HCT116 (cell line): ENCODE data around the gene FREM1. TPM values are rescaled to one million over a fixed set of nuclear protein-coding genes. Genes with fewer than 3 reads are reported as not detected.

Experiments
- ATAC-seq: fragments of 200-7000 bp; cut with Tn5 transposase; 2 replicates; pipeline ENCODE4 v1.9.1; 2020; ENCODE audit warnings: mild to moderate bottlenecking, moderate library complexity
- BruUV-seq: library from RNA; stranded (reverse); fragments of 400-500 nt; replicated peaks from 2 replicates; lab custom pipeline; 2021; lab: Mats Ljungman, UMichigan
- CTCF ChIA-PET: fragments of 300-600 bp; sonication (Branson Sonifier 250); formaldehyde crosslinking; loops from one replicate; lab custom pipeline; 2021; ENCODE audit warnings: antibody characterized with exemption; lab: Charles Lee
- POLR2A ChIA-PET: fragments of 300-600, 350-600 bp; sonication (Branson Sonifier 250); formaldehyde crosslinking; loops from one replicate; lab custom pipeline; 2021; ENCODE audit warnings: antibody characterized with exemption; lab: Charles Lee
- RAD21 ChIA-PET, 2 experiments: fragments of 300-600 bp; sonication (Branson Sonifier 250); formaldehyde crosslinking; loops; one replicate each; lab custom pipeline; 2023; ENCODE audit warnings: low total read pairs in 2 of 2; ENCODE audit not compliant: uncharacterized antibody in 2 of 2, unreplicated experiment in 2 of 2, low non-redundant PET in 1 of 2; lab: Charles Lee
- DNase-seq: peaks from one replicate; pipeline ENCODE4 v3.0.0-alpha.2; 2010; ENCODE audit warnings: low read depth, low spot score
- H2AFZ ChIP-seq: fragments of 200-600 bp; shearing (Covaris generic), sonication (generic); 2 replicates; pipeline ENCODE4 v1.6.1; 2017; ENCODE audit warnings: low read depth, mixed run types, mixed read lengths, antibody characterized with exemption, low read length; ENCODE audit not compliant: poor library complexity, severe bottlenecking
- H3K27ac ChIP-seq: 2 replicates; pipeline ENCODE4 v1.5.1; 2012; ENCODE audit warnings: low read depth, low read length
- H3K27me3 ChIP-seq: fragments of 200-600 bp; sonication (generic); 2 replicates; pipeline ENCODE4 v1.6.1; 2016; ENCODE audit warnings: mixed run types, low read length, mixed read lengths; ENCODE audit not compliant: insufficient read depth
- H3K36me3 ChIP-seq, 2 experiments: fragments of 200-500 bp in 1 of 2; fragments of 200-600 bp in 1 of 2; sonication (Bioruptor generic) in 1 of 2; sonication (generic) in 1 of 2; 2 replicates each; pipeline versions ENCODE4 v1.5.1 to v1.6.1; 2014 to 2016; ENCODE audit warnings: low read length in 2 of 2, inconsistent platforms in 1 of 2, mixed read lengths in 1 of 2, mixed run types in 1 of 2; ENCODE audit not compliant: insufficient read depth in 2 of 2, control insufficient read depth in 1 of 2
- H3K4me1 ChIP-seq, 2 experiments: fragments of 200-600 bp in 1 of 2; sonication (generic) in 1 of 2; 2 replicates each; pipeline versions ENCODE4 v1.5.1 to v1.6.1; 2012 to 2017; ENCODE audit warnings: low read length in 2 of 2, inconsistent platforms in 1 of 2, mild to moderate bottlenecking in 1 of 2, mixed read lengths in 1 of 2, mixed run types in 1 of 2, moderate library complexity in 1 of 2; ENCODE audit not compliant: insufficient read depth in 2 of 2, control insufficient read depth in 1 of 2
- H3K4me2 ChIP-seq: fragments of 200-600 bp; sonication (generic); 2 replicates; pipeline ENCODE4 v1.6.1; 2017; ENCODE audit warnings: mixed run types, low read length, mixed read lengths
- H3K4me3 ChIP-seq, 2 experiments: fragments of 200-600 bp in 1 of 2; sonication (generic) in 1 of 2; replicated peaks in 1 of 2; 2 replicates each; pipeline ENCODE4 v1.5.1; 2011 to 2016; ENCODE audit warnings: low read length in 2 of 2, control low read depth in 1 of 2, low read depth in 1 of 2, mild to moderate bottlenecking in 1 of 2, mixed read lengths in 1 of 2, mixed run types in 1 of 2
- H3K79me2 ChIP-seq: fragments of 200-600 bp; sonication (generic); 2 replicates; pipeline ENCODE4 v1.6.1; 2017; ENCODE audit warnings: mild to moderate bottlenecking, mixed run types, low read length, moderate library complexity, mixed read lengths; ENCODE audit not compliant: insufficient read depth
- H3K9ac ChIP-seq: fragments of 200-600 bp; sonication (generic); 2 replicates; pipeline ENCODE4 v1.6.1; 2016; ENCODE audit warnings: low read length, mixed read lengths
- H3K9me2 ChIP-seq: fragments of 200-600 bp; sonication (generic), shearing (Covaris generic); 2 replicates; pipeline ENCODE4 v1.6.1; 2017; ENCODE audit warnings: mixed run types, mild to moderate bottlenecking, moderate library complexity; ENCODE audit not compliant: insufficient read depth
- H3K9me3 ChIP-seq, 2 experiments: fragments of 200-500 bp in 1 of 2; fragments of 200-600 bp in 1 of 2; sonication (Bioruptor generic) in 1 of 2; sonication (generic) in 1 of 2; 2 replicates each; pipeline ENCODE4 v1.6.1; 2014 to 2017; ENCODE audit warnings: low read length in 2 of 2, mixed read lengths in 2 of 2, inconsistent platforms in 1 of 2, low read depth in 1 of 2, mild to moderate bottlenecking in 1 of 2, mixed run types in 1 of 2, moderate library complexity in 1 of 2; ENCODE audit not compliant: control insufficient read depth in 1 of 2, insufficient read depth in 1 of 2
- H4K20me1 ChIP-seq: fragments of 200-600 bp; sonication (generic), shearing (Covaris generic); 2 replicates; pipeline ENCODE4 v1.6.1; 2017; ENCODE audit warnings: mixed run types, mild to moderate bottlenecking, moderate library complexity; ENCODE audit not compliant: insufficient read depth
- CBX3 ChIP-seq: IDR thresholded peaks from 2 replicates; pipeline ENCODE4 v1.6.1; 2012; ENCODE audit warnings: low read depth
- CTCF ChIP-seq, 3 experiments: fragments of 200-600 bp in 1 of 3; sonication (generic) in 1 of 3; IDR thresholded peaks in 2 of 3; conservative IDR thresholded peaks in 1 of 3; 2 replicates each; pipeline ENCODE4 v1.5.1; 2012 to 2017; ENCODE audit warnings: low read depth in 2 of 3, low read length in 2 of 3, antibody characterized with exemption in 1 of 3, borderline replicate concordance in 1 of 3, control low read depth in 1 of 3, mild to moderate bottlenecking in 1 of 3, mixed read lengths in 1 of 3, mixed run types in 1 of 3, moderate library complexity in 1 of 3; ENCODE audit not compliant: insufficient read depth in 1 of 3
- EZH2 ChIP-seq: fragments of 200-600 bp; sonication (generic); IDR thresholded peaks from 2 replicates; pipeline ENCODE4 v1.6.1; 2017; ENCODE audit warnings: antibody characterized with exemption, mixed run types
- FOSL1 ChIP-seq: IDR thresholded peaks from 2 replicates; pipeline ENCODE4 v1.6.1; 2012; ENCODE audit warnings: low read depth
- JUND ChIP-seq: IDR thresholded peaks from 2 replicates; pipeline ENCODE4 v1.6.1; 2012
- POLR2A ChIP-seq: IDR thresholded peaks from 2 replicates; pipeline ENCODE4 v1.7.0; 2011; ENCODE audit warnings: borderline replicate concordance; ENCODE audit not compliant: insufficient read depth, insufficient read length; ENCODE audit errors: extremely low read depth
- REST ChIP-seq: IDR thresholded peaks from 2 replicates; pipeline ENCODE4 v1.6.1; 2012; ENCODE audit warnings: low read depth
- SIN3A ChIP-seq: IDR thresholded peaks from 2 replicates; pipeline ENCODE4 v1.6.1; 2012; ENCODE audit warnings: low read depth
- SP1 ChIP-seq: IDR thresholded peaks from 2 replicates; pipeline ENCODE4 v1.6.1; 2012; ENCODE audit warnings: low read depth
- SRF ChIP-seq: IDR thresholded peaks from 2 replicates; pipeline ENCODE4 v1.6.1; 2012; ENCODE audit warnings: low read depth
- TCF7L2 ChIP-seq: IDR thresholded peaks from 2 replicates; pipeline ENCODE4 v1.7.0; 2011; ENCODE audit warnings: borderline replicate concordance, inconsistent platforms; ENCODE audit not compliant: insufficient read depth, insufficient read length; ENCODE audit errors: extremely low read depth
- YY1 ChIP-seq: IDR thresholded peaks from 2 replicates; pipeline ENCODE4 v1.6.1; 2011; ENCODE audit warnings: low read length, low read depth, moderate library complexity, mild to moderate bottlenecking; ENCODE audit not compliant: insufficient replicate concordance; ENCODE audit errors: extremely low read depth
- ZBTB33 ChIP-seq: IDR thresholded peaks from 2 replicates; pipeline ENCODE4 v1.6.1; 2011; ENCODE audit warnings: mild to moderate bottlenecking, low read length, moderate library complexity; ENCODE audit not compliant: insufficient replicate concordance; ENCODE audit errors: extremely low read depth
- ZFX ChIP-seq: fragments of 450-650 bp; IDR thresholded peaks from 2 replicates; pipeline ENCODE4 v1.6.1; 2017
- ZNF274 ChIP-seq: fragments of 200-500 bp; sonication (Bioruptor generic); IDR thresholded peaks from 2 replicates; pipeline ENCODE4 v1.6.1; 2014; ENCODE audit warnings: mild to moderate bottlenecking, low read depth, low read length, inconsistent platforms
- intact Hi-C: fragments of 100-400 bp; cut with micrococcal nuclease; formaldehyde crosslinking; loops from 2 replicates; pipeline ENCODE4 v1.10.0; 2022
- total RNA-seq: library from RNA; stranded (reverse); gene quantifications from one replicate; pipeline ENCODE4 v1.2.1, GENCODE V29; 2021; ENCODE audit not compliant: unreplicated experiment
- TF ChIP-seq, protein P1 (sequence below): IDR thresholded peaks from 2 replicates; pipeline ENCODE4 v1.6.1; 2012
- TF ChIP-seq, protein P2 (sequence below): IDR thresholded peaks from 2 replicates; pipeline ENCODE4 v1.6.1; 2012

The FREM1 gene
- total RNA-seq, 1 experiment from 2014 or later, result 0.12 TPM

GRCh38 chr9:14761584-14761983 lies 148.6 kb downstream of the FREM1 start:
- no TSS peak for BruUV-seq

More at GRCh38 chr9:14761584-14761983, 148.6 kb downstream of the FREM1 start:
- no peak for DNase-seq
- no peak for ATAC-seq
- TF ChIP-seq JUND, result no peak
- TF ChIP-seq CTCF (IDR thresholded peaks at IDR 0.05 in 2 of 3, conservative IDR thresholded peaks at IDR 0.05 in 1 of 3; ENCODE audit: borderline replicate concordance in 1 of 3, insufficient read depth in 1 of 3, low read depth in 2 of 3, low read length in 2 of 3), result no peak
- no peak for TF ChIP-seq POLR2A
- no peak for TF ChIP-seq ZBTB33
- TF ChIP-seq FOSL1, result no peak
- no peak for TF ChIP-seq ZNF274
- TF ChIP-seq REST, result no peak
- TF ChIP-seq, protein P1, sequence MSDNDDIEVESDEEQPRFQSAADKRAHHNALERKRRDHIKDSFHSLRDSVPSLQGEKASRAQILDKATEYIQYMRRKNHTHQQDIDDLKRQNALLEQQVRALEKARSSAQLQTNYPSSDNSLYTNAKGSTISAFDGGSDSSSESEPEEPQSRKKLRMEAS, result no peak
- TF ChIP-seq YY1, result no peak
- TF ChIP-seq CBX3, result no peak
- no peak for TF ChIP-seq EZH2
- TF ChIP-seq SP1, result no peak
- TF ChIP-seq TCF7L2, result no peak
- TF ChIP-seq SIN3A, result no peak
- no peak for TF ChIP-seq SRF
- TF ChIP-seq ZFX, result no peak
- TF ChIP-seq, protein P2, sequence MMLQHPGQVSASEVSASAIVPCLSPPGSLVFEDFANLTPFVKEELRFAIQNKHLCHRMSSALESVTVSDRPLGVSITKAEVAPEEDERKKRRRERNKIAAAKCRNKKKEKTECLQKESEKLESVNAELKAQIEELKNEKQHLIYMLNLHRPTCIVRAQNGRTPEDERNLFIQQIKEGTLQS, result no peak
- no peaks in the 10 kb centered on the region for H3K9me2 ChIP-seq
- no peaks in the 10 kb centered on the region for H3K4me1 ChIP-seq
- no peak overlapping the region for H2AFZ ChIP-seq
- intact Hi-C loops, result no loop called here
- H3K9ac ChIP-seq, result no peak overlapping the region
- H3K79me2 ChIP-seq, result no peaks in the 10 kb centered on the region
- H3K9me3 ChIP-seq, result no peaks in the 10 kb centered on the region
- ChIA-PET CTCF (no interaction called here), POLR2A (no interaction called here), RAD21 (no interaction called here)
- H3K36me3 ChIP-seq, result no peaks in the 10 kb centered on the region
- peaks cover 54% of the 10 kb centered on the region; the same call in 1 of the 2 replicates for H3K27me3 ChIP-seq
- H3K4me2 ChIP-seq, result no peak overlapping the region
- no peak overlapping the region for H3K4me3 ChIP-seq
- H4K20me1 ChIP-seq, result no peaks in the 10 kb centered on the region
- H3K27ac ChIP-seq, result no peak overlapping the region
